Lower leg skin (tissue), 4 donors: Measurements from ENCODE around the gene TMCC1. TPM values are rescaled to one million over a fixed set of nuclear protein-coding genes. Genes with fewer than 3 reads are reported as not detected.

Experiments
- DNase-seq, 2 donors: peaks; one replicate each; pipeline ENCODE4 v3.0.0-alpha.2; 2019; ENCODE audit warnings: low spot score in 2 of 2
- H3K4me3 ChIP-seq: fragments of 200-600 bp; sonication (generic); 2 replicates; pipeline ENCODE4 v1.5.1; 2017; ENCODE audit warnings: mild to moderate bottlenecking, low read depth; ENCODE audit not compliant: poor library complexity, severe bottlenecking
- POLR2A ChIP-seq, 2 donors: fragments of 450-650 bp; IDR thresholded peaks; one replicate each; pipeline ENCODE4 v1.6.1; 2016 to 2017; ENCODE audit warnings: antibody characterized with exemption in 2 of 2, mild to moderate bottlenecking in 1 of 2, moderate library complexity in 1 of 2
- WGBS, 2 donors: methylation state at CpG; one replicate each; pipeline ENCODE4 v1.1.5; 2018; 5-methylcytosine and 5-hydroxymethylcytosine counted together
- intact Hi-C: fragments of 100-400 bp; cut with DNase I; formaldehyde crosslinking; loops from one replicate; pipeline ENCODE4 v1.15.0; 2023; ENCODE audit warnings: low total_unique reads
- total RNA-seq, 4 donors: library from RNA; depleted of rRNA; stranded (reverse); fragments of >200 nt; gene quantifications; one replicate each; pipeline ENCODE4 v1.1.0, GENCODE V29; 2016
- TF ChIP-seq, protein P1 (sequence below), 3 donors: fragments of 450-650 bp; IDR thresholded peaks; one replicate each; pipeline ENCODE4 v1.5.1; 2016; ENCODE audit warnings: antibody characterized with exemption in 3 of 3, mild to moderate bottlenecking in 3 of 3, moderate library complexity in 2 of 3

Gene TMCC1
- total RNA-seq, 4 donors from 2014 or later: 15.1 to 28.6 (median 18.8) TPM

DNA sequence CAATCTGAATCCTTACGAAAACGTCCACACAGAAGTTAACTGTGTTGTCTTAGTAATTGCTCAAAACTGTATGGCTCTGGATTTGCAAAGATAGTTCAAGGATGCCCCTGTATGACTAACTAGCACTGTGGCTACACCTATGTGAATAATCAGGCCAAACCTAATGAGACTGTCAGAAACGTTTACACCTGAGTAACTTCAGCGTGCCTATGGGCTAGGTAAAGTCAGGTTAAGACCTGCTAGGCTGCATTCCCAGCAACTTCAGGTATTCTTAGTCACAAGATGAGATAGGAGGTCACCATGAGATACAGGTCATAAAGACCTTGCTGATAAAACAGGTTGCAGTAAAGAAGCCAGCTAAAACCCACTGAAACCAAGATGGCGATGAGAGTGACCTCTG, 199.3 kb downstream of the TMCC1 start:
- intact Hi-C loops: no loop called here
- WGBS, 2 donors: 58 to 60% methylated on average over 5 of the region's 5 CpGs
- TF ChIP-seq, protein P1, sequence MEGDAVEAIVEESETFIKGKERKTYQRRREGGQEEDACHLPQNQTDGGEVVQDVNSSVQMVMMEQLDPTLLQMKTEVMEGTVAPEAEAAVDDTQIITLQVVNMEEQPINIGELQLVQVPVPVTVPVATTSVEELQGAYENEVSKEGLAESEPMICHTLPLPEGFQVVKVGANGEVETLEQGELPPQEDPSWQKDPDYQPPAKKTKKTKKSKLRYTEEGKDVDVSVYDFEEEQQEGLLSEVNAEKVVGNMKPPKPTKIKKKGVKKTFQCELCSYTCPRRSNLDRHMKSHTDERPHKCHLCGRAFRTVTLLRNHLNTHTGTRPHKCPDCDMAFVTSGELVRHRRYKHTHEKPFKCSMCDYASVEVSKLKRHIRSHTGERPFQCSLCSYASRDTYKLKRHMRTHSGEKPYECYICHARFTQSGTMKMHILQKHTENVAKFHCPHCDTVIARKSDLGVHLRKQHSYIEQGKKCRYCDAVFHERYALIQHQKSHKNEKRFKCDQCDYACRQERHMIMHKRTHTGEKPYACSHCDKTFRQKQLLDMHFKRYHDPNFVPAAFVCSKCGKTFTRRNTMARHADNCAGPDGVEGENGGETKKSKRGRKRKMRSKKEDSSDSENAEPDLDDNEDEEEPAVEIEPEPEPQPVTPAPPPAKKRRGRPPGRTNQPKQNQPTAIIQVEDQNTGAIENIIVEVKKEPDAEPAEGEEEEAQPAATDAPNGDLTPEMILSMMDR (IDR thresholded peaks at IDR 0.05): no peak
- TF ChIP-seq POLR2A (IDR thresholded peaks at IDR 0.05): no peak
- no peak overlapping the region for H3K4me3 ChIP-seq
- DNase-seq: peak in 1 of 2 donors; percentile 50

DNA sequence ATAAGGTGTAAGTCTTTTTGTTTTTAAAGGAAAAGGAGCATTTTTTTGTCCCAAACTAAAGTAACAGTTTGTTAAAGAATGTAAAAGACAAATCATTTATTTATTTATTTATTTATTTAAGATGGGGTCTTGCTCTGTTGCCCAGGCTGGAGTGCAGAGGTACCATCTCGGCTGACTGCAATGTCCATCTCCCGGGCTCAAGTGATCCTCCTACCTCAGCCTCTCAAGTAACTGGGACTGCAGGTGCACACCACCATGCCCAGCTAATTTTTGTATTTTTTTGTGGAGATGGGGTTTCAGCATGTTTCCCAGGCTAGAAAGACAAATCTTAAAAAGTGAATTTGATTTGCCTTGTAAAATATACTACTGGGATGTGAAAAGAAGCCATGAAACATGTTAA, 200.8 kb downstream of the TMCC1 start:
- TF ChIP-seq, protein P1 (IDR thresholded peaks at IDR 0.05): no peak
- TF ChIP-seq POLR2A (IDR thresholded peaks at IDR 0.05): no peak
- intact Hi-C loops: no loop called here
- 95 to 100% methylated on average over 2 of the region's 2 CpGs for WGBS, 2 donors
- H3K4me3 ChIP-seq: no peak overlapping the region
- no peak for DNase-seq

DNA sequence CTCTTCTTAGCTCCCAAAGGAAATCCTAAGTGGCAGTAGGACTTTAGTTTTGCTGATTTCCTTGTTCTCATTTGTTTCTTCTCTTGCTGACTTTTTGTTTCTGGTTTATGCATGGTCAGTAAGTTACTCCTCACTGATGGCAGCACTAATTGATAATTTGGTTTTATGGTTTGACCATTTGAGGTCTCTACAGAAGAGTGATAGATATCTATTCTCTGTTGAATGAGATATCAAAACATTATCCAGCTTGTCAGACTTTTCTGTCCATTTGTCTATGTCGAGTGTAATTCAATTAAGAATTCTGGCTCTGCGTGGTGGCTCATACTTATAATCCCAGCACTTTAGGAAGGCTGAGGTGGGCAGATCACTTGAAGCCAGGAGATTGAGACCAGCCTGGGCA, 202.5 kb downstream of the TMCC1 start:
- intact Hi-C loops: no loop called here
- no peak overlapping the region for H3K4me3 ChIP-seq
- no peak for DNase-seq
- WGBS, 2 donors: 97 to 98% methylated on average over 2 of the region's 2 CpGs
- no peak for TF ChIP-seq POLR2A (IDR thresholded peaks at IDR 0.05)
- TF ChIP-seq, protein P1 (IDR thresholded peaks at IDR 0.05): no peak

DNA sequence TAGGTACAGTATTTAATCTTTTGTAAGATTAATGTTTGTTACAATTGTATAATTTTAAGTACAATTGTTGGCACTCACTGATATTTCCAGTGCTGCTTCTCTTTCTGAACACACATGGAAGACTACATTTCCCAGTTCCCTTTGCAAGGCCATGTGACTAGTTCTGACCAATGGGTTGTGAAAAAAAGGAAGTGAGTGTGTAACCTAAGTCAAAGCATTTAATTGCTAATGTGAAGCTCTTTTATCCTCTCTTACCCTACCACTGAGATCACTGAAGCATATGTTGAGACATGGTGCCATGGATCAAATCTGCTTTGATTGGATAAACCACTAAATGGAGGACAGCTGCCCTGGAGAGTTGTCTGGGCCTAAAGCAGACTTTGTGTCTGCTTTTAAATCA, 203.1 kb downstream of the TMCC1 start:
- peak in 1 of 2 donors; percentile 38 for DNase-seq
- H3K4me3 ChIP-seq: no peak overlapping the region
- TF ChIP-seq, protein P1 (IDR thresholded peaks at IDR 0.05): no peak
- TF ChIP-seq POLR2A (IDR thresholded peaks at IDR 0.05): no peak
- intact Hi-C loops: no loop called here

DNA sequence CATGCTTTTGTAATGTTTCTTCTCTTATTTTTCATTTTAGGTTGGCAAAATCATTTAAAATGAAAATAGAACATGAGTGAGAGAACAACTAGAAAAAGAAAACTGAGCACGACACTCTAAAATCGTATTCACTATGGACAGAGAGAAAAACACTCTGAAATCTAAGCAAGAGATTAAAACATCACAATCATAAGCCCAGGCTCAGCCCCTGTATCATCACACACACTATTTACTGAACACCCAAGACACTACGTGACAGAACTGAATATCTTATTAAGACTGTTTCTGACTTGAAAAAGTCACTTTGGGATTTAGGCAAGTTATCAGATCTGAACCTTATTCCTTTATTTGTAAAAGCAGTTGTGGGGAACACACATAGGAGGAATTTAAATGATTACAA, 204.5 kb downstream of the TMCC1 start:
- intact Hi-C loops: no loop called here
- DNase-seq: no peak
- TF ChIP-seq POLR2A (IDR thresholded peaks at IDR 0.05): no peak
- TF ChIP-seq, protein P1 (IDR thresholded peaks at IDR 0.05): no peak
- H3K4me3 ChIP-seq: no peak overlapping the region
- WGBS, 2 donors: 79 to 82% methylated on average over 3 of the region's 3 CpGs

DNA sequence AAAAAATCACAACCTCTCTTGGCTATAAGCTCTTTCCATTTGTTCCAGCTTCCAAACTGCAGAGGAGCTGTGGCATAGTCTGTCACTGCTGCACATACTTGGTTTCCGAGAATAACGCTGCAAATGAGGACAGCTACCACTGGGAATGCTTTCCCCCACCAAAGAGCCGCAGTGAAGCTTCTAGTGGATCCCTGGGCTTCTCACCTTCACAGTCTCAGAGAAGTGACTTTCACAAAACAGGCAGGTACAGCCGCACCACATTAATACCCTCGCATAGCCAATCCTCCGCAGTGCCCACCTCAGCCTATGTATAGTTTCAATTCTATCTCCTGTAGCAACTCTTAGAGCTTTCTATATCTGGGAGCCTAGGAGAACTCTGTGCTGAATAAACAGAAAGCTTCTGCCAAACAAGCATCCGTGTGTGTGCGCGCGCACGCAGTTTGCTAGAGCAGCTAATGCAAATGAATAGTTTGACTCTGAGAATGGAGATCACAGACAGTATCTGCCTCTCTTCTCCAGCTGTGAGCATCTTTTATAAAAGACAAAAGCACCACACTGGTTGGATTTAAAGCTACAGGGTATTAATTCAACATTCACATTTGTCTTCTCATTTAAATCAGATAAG, 205.1 kb downstream of the TMCC1 start:
- 40 to 48% methylated on average over 11 of the region's 11 CpGs for WGBS, 2 donors
- H3K4me3 ChIP-seq: no peak overlapping the region
- peak; percentile 43 to 89 for DNase-seq
- TF ChIP-seq, protein P1 (IDR thresholded peaks at IDR 0.05): no peak
- TF ChIP-seq POLR2A (IDR thresholded peaks at IDR 0.05): no peak
- intact Hi-C loops: no loop called here
